ENCODE data around the gene SCN4A. TPM values are rescaled to one million over a fixed set of nuclear protein-coding genes. Genes with fewer than 3 reads are reported as not detected.
"Not testable (repeated sequence)": the region's sequence is repeated elsewhere in the genome, so short reads cannot be mapped to it uniquely, and the experiment has no call there.

Gene SCN4A
- total RNA-seq = 2.2 TPM

- DNase-seq (ENCODE audit: low read depth in 2 of 3, low spot score in 2 of 3) = no peak
Observed at GRCh38 chr17:63972796-63973195, at the start of gene SCN4A. Gene SCN4A, minus strand, starts transcription at chr17:63972918. Its CDS starts 77 bp downstream, at chr17:63972841.

GRCh38 chr17:64020056-64020766 lies 47.5 kb upstream of the SCN4A start, which contains the start of gene ICAM2:
Gene ICAM2, minus strand, starts transcription at chr17:64020633. Its CDS starts 13,942 bp downstream, at chr17:64006691.
- peak; percentile 88 to 99 (median 97) for DNase-seq (ENCODE audit: low read depth in 2 of 3, low spot score in 2 of 3)

- not testable (repeated sequence) for DNase-seq (ENCODE audit: low read depth in 2 of 3, low spot score in 2 of 3)
Observed at GRCh38 chr17:64019551-64019961, 46.8 kb upstream of the SCN4A start.

GRCh38 chr17:64017381-64017980 lies 44.8 kb upstream of the SCN4A start:
- DNase-seq (ENCODE audit: low read depth in 2 of 3, low spot score in 2 of 3) = no peak

- no peak for DNase-seq (ENCODE audit: low read depth in 2 of 3, low spot score in 2 of 3)
Observed at GRCh38 chr17:64016974-64017373, 44.3 kb upstream of the SCN4A start.

GRCh38 chr17:64016231-64016784 lies 43.6 kb upstream of the SCN4A start:
- no peak for DNase-seq (ENCODE audit: low read depth in 2 of 3, low spot score in 2 of 3)

GRCh38 chr17:64015447-64015846 lies 42.7 kb upstream of the SCN4A start:
- no peak for DNase-seq (ENCODE audit: low read depth in 2 of 3, low spot score in 2 of 3)

GRCh38 chr17:64009571-64010402 lies 37.1 kb upstream of the SCN4A start:
- no peak for DNase-seq (ENCODE audit: low read depth in 2 of 3, low spot score in 2 of 3)

- no peak for DNase-seq (ENCODE audit: low read depth in 2 of 3, low spot score in 2 of 3)
Observed at GRCh38 chr17:64008830-64009229, 36.1 kb upstream of the SCN4A start.

- no peak for DNase-seq (ENCODE audit: low read depth in 2 of 3, low spot score in 2 of 3)
Observed at GRCh38 chr17:64008346-64008745, 35.6 kb upstream of the SCN4A start.

GRCh38 chr17:64007838-64008282 lies 35.1 kb upstream of the SCN4A start:
- DNase-seq (ENCODE audit: low read depth in 2 of 3, low spot score in 2 of 3) = no peak

- not testable (repeated sequence) for DNase-seq (ENCODE audit: low read depth in 2 of 3, low spot score in 2 of 3)
Observed at GRCh38 chr17:64007089-64007837, 34.5 kb upstream of the SCN4A start.

GRCh38 chr17:64006361-64007088 lies 33.8 kb upstream of the SCN4A start:
- peak in 2 of 3 donors; percentile 78 to 89 for DNase-seq (ENCODE audit: low read depth in 2 of 3, low spot score in 2 of 3)

- DNase-seq (ENCODE audit: low read depth in 2 of 3, low spot score in 2 of 3) = peak in 1 of 3 donors; percentile 57
Observed at GRCh38 chr17:64005734-64006167, 33.0 kb upstream of the SCN4A start.

- no peak for DNase-seq (ENCODE audit: low read depth in 2 of 3, low spot score in 2 of 3)
Observed at GRCh38 chr17:64004903-64005733, 32.4 kb upstream of the SCN4A start.

GRCh38 chr17:64004218-64004770 lies 31.6 kb upstream of the SCN4A start:
- no peak for DNase-seq (ENCODE audit: low read depth in 2 of 3, low spot score in 2 of 3)

- DNase-seq (ENCODE audit: low read depth in 2 of 3, low spot score in 2 of 3) = no peak
Observed at GRCh38 chr17:64003526-64004121, 30.9 kb upstream of the SCN4A start.

Measured in hematopoietic multipotent progenitor cell (in vitro differentiated cells).